SH-SY5Y (cell line): Measurements from ENCODE around the gene ABCC1.

Experiments used
- GATA2 ChIP-seq: IDR thresholded peaks from 2 replicates; pipeline ENCODE4 v1.6.1; 2011; ENCODE audit warnings: mild to moderate bottlenecking, low read depth, low read length
- GATA3 ChIP-seq: IDR thresholded peaks from 2 replicates; pipeline ENCODE4 v1.6.1; 2011; ENCODE audit warnings: low read depth, mild to moderate bottlenecking, low read length, moderate library complexity

DNA sequence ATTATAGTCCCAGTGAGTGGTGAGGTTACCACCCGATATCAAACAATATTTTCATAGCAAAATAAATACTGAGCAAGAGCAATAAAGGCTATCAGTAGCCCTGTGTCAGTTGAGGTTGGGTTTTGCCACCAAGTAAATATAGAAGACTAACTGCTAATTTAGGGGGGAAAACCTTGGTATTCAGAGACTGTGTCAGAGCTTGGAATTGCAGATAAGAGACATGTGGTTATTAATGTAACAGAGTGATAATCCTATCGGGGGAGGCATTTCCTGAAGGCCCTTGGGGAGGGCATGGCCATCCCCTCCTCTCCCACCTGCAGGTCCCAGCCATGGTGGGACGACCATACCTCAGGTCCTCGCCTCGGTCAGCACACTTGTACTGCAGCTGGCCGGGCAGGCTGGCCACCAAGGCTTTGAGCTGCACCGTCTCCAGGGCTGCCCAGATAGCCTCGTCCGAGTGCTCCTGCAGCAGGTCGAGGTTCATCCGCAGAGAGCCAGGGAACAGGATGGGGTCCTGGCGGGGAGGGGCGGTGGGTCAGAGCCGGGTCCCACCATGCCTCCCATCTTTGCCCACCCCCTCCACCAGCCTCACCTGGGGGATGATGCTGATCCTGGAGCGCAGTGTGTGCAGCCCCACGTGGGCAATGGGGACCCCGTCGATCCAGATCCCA, 205.0 kb downstream of the ABCC1 start:
- TF ChIP-seq GATA2 (no peak), GATA3 (no peak)
